Stomach (tissue), 4 donors: ENCODE results near the gene C5orf24.

Source experiments
- EP300 ChIP-seq: sonication (generic); formaldehyde crosslinking; IDR thresholded peaks from one replicate; pipeline ENCODE4 v1.6.1; 2017; ENCODE audit warnings: antibody characterized with exemption
- TF ChIP-seq, protein P1 (sequence below), 7 experiments: fragments of 450-650 bp in 4 of 7; fragments of 200-600 bp in 3 of 7; sonication (generic) in 3 of 7; IDR thresholded peaks; one replicate each; pipeline ENCODE4 v1.5.1; 2016 to 2019; ENCODE audit warnings: antibody characterized with exemption in 7 of 7, control low read depth in 2 of 7, mild to moderate bottlenecking in 1 of 7

DNA sequence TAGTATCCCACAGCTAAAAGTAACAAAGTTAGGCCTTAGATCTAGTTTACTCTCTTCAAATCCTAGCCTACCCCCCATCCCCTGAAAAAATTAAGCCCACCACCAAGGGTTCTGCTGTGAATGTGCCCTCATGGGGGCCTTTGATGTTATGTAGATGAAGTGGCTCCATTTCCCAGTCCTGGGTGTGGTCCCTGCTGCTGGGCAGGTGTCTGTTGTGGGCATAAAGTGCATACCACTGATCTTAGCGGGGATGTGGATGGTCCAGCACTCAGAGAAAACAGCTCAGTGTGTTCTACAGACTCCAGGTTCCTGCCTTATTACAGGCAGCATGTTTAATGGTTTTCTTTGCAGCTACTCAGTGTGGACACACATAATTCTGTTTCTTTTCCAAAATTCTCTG lies 61.0 kb downstream of the C5orf24 start:
- TF ChIP-seq, protein P1, sequence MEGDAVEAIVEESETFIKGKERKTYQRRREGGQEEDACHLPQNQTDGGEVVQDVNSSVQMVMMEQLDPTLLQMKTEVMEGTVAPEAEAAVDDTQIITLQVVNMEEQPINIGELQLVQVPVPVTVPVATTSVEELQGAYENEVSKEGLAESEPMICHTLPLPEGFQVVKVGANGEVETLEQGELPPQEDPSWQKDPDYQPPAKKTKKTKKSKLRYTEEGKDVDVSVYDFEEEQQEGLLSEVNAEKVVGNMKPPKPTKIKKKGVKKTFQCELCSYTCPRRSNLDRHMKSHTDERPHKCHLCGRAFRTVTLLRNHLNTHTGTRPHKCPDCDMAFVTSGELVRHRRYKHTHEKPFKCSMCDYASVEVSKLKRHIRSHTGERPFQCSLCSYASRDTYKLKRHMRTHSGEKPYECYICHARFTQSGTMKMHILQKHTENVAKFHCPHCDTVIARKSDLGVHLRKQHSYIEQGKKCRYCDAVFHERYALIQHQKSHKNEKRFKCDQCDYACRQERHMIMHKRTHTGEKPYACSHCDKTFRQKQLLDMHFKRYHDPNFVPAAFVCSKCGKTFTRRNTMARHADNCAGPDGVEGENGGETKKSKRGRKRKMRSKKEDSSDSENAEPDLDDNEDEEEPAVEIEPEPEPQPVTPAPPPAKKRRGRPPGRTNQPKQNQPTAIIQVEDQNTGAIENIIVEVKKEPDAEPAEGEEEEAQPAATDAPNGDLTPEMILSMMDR (IDR thresholded peaks at IDR 0.05), result no peak
- no peak for TF ChIP-seq EP300
